ENCODE results near the gene TM9SF4.
"Not testable (repeated sequence)": the region's sequence is repeated elsewhere in the genome, so short reads cannot be mapped to it uniquely, and the experiment has no call there.

The TM9SF4 gene

GRCh38 chr20:32191873-32192272 is 82.4 kb downstream of the TM9SF4 start:
- DNase-seq = no peak

- no peak for DNase-seq
These were observed 83.2 kb downstream of the TM9SF4 start for GRCh38 chr20:32192698-32193097.

- DNase-seq = not testable (repeated sequence)
These were observed 83.8 kb downstream of the TM9SF4 start for GRCh38 chr20:32193336-32193735.

- DNase-seq = no peak
These were observed 84.5 kb downstream of the TM9SF4 start for GRCh38 chr20:32193996-32194395.

- no peak for DNase-seq
These were observed 86.1 kb downstream of the TM9SF4 start for GRCh38 chr20:32195581-32195980.

- DNase-seq = not testable (repeated sequence)
These were observed 87.1 kb downstream of the TM9SF4 start for GRCh38 chr20:32196613-32197012.

GRCh38 chr20:32197136-32197535 is 87.6 kb downstream of the TM9SF4 start:
- DNase-seq = not testable (repeated sequence)

- no peak for DNase-seq
These were observed 89.5 kb downstream of the TM9SF4 start for GRCh38 chr20:32199006-32199405.

- DNase-seq = no peak
These were observed 91.9 kb downstream of the TM9SF4 start for GRCh38 chr20:32201296-32201976.

GRCh38 chr20:32201977-32202363 is 92.5 kb downstream of the TM9SF4 start:
- DNase-seq = no peak

GRCh38 chr20:32203356-32204204 is 94.1 kb downstream of the TM9SF4 start:
- no peak for DNase-seq

- DNase-seq = no peak
These were observed 94.9 kb downstream of the TM9SF4 start for GRCh38 chr20:32204205-32205109.

- no peak for DNase-seq
These were observed 95.8 kb downstream of the TM9SF4 start for GRCh38 chr20:32205110-32205842.

- DNase-seq = no peak
These were observed 96.6 kb downstream of the TM9SF4 start for GRCh38 chr20:32205843-32206759.

- DNase-seq = peak; percentile 19
These were observed 97.5 kb downstream of the TM9SF4 start for GRCh38 chr20:32206760-32207625.

GRCh38 chr20:32207626-32208498 is 98.3 kb downstream of the TM9SF4 start, which contains the start of the genes PLAGL2 and POFUT1:
TSS of gene PLAGL2 (minus strand) at chr20:32207743. CDS start at chr20:32202178, 5,565 bp downstream.
TSS of gene POFUT1 (plus strand) at chr20:32207880. CDS start at chr20:32207942, 62 bp downstream.
- DNase-seq = peak; percentile 88

GRCh38 chr20:32208499-32209154 is 99.1 kb downstream of the TM9SF4 start:
- peak; percentile 51 for DNase-seq

GRCh38 chr20:32209850-32210605 is 100.5 kb downstream of the TM9SF4 start:
- DNase-seq = no peak
